OCI-LY1 (cell line): ENCODE measurements around the gene TIAM1.

Experiments
- CTCF ChIP-seq: fragments of 200-600 bp; sonication (generic), shearing (Covaris generic); IDR thresholded peaks from 2 replicates; pipeline ENCODE4 v1.5.1; 2017; ENCODE audit warnings: mild to moderate bottlenecking, antibody characterized with exemption, low read length, moderate library complexity, mixed read lengths
- EZH2 ChIP-seq: fragments of 200-600 bp; sonication (generic), shearing (Covaris generic); IDR thresholded peaks from 2 replicates; pipeline ENCODE4 v1.8.0; 2017; ENCODE audit warnings: borderline replicate concordance, mixed run types, mild to moderate bottlenecking, antibody characterized with exemption, low read length, moderate library complexity, mixed read lengths

DNA sequence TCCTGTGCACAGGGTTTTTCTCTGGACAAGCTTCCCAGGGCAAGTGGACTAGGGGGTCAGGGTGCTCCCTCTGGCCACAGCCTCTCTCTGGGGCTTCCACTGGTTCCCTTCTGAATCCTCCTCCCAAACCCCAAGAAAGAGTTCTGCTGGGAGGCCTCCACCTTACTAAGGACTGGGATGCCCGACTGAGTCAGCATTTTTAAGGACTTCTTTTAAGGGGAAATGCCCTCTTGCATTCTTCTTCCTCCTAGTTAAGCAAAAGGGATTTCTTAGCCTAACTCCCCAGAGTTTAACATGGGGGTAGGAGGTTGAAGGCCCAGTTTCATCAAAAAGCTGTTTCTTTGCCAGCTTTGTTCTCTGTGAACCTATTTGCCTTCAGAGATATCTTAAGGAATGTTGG lies 206.1 kb downstream of the TIAM1 start:
- no peak for TF ChIP-seq CTCF
- TF ChIP-seq EZH2, result no peak
